Mesenchymal stem cell (in vitro differentiated cells and primary cell): Measurements from ENCODE around the gene PGAP6.
"Not testable (repeated sequence)": the region's sequence is repeated elsewhere in the genome, so short reads cannot be mapped to it uniquely, and the experiment has no call there.

Experiments
- DNase-seq: peaks from one replicate; pipeline ENCODE4 v3.0.0-alpha.2; 2013
- H2AFZ ChIP-seq: one replicate; pipeline ENCODE4 v1.6.1; 2013; ENCODE audit warnings: low read depth, mild to moderate bottlenecking, control low read depth, inconsistent platforms, low read length, moderate library complexity
- H2AK5ac ChIP-seq: 2 replicates; pipeline ENCODE4 v1.6.1; 2013; ENCODE audit warnings: low read length, moderate library complexity, mild to moderate bottlenecking, inconsistent platforms; ENCODE audit not compliant: severe bottlenecking
- H2BK120ac ChIP-seq: one replicate; pipeline ENCODE4 v1.6.1; 2013; ENCODE audit warnings: low read depth, mild to moderate bottlenecking, inconsistent platforms, low read length, moderate library complexity
- H2BK12ac ChIP-seq, 2 experiments: one replicate each; pipeline ENCODE4 v1.6.1; 2013; ENCODE audit warnings: inconsistent platforms in 2 of 2, low read length in 2 of 2, mild to moderate bottlenecking in 2 of 2, moderate library complexity in 2 of 2, control low read depth in 1 of 2
- H2BK15ac ChIP-seq: one replicate; pipeline ENCODE4 v1.6.1; 2013; ENCODE audit warnings: mild to moderate bottlenecking, low read depth, inconsistent platforms; ENCODE audit not compliant: poor library complexity, severe bottlenecking
- H2BK5ac ChIP-seq: 2 replicates; pipeline ENCODE4 v1.6.1; 2013; ENCODE audit warnings: low read depth, mild to moderate bottlenecking, low read length, control low read depth, inconsistent platforms; ENCODE audit not compliant: poor library complexity, severe bottlenecking
- H3K14ac ChIP-seq, 2 experiments: one replicate each; pipeline ENCODE4 v1.6.1; 2013; ENCODE audit warnings: inconsistent platforms in 2 of 2, low read length in 2 of 2, control low read depth in 1 of 2, mild to moderate bottlenecking in 1 of 2, moderate library complexity in 1 of 2
- H3K18ac ChIP-seq, 2 experiments: one replicate each; pipeline ENCODE4 v1.6.1; 2013; ENCODE audit warnings: inconsistent platforms in 2 of 2, low read length in 2 of 2, control low read depth in 1 of 2, low read depth in 1 of 2, mild to moderate bottlenecking in 1 of 2
- H3K23ac ChIP-seq, 2 experiments: one replicate each; pipeline ENCODE4 v1.6.1; 2013; ENCODE audit warnings: inconsistent platforms in 2 of 2, low read length in 2 of 2, mild to moderate bottlenecking in 2 of 2, moderate library complexity in 2 of 2, control low read depth in 1 of 2
- H3K27ac ChIP-seq: 2 replicates; pipeline ENCODE4 v1.5.1; 2013; ENCODE audit warnings: mild to moderate bottlenecking, moderate library complexity, low read length, control low read depth, inconsistent platforms; ENCODE audit not compliant: poor library complexity, severe bottlenecking
- H3K27me3 ChIP-seq, 2 experiments: 2 replicates each; pipeline versions ENCODE4 v1.6.1 to v1.7.0; 2013; ENCODE audit warnings: low read length in 2 of 2, mild to moderate bottlenecking in 2 of 2, moderate library complexity in 2 of 2, control low read depth in 1 of 2, inconsistent platforms in 1 of 2; ENCODE audit not compliant: control insufficient read depth in 1 of 2, insufficient read depth in 1 of 2
- H3K36me3 ChIP-seq, 2 experiments: 2 replicates each; pipeline versions ENCODE4 v1.6.1 to v1.7.0; 2013; ENCODE audit warnings: low read length in 2 of 2, control low read depth in 1 of 2, inconsistent platforms in 1 of 2, low read depth in 1 of 2, mild to moderate bottlenecking in 1 of 2; ENCODE audit not compliant: insufficient read depth in 2 of 2, control insufficient read depth in 1 of 2
- H3K4ac ChIP-seq, 2 experiments: one replicate each; pipeline ENCODE4 v1.6.1; 2013; ENCODE audit warnings: inconsistent platforms in 2 of 2, low read length in 2 of 2, mild to moderate bottlenecking in 2 of 2, moderate library complexity in 2 of 2, control low read depth in 1 of 2, low read depth in 1 of 2
- H3K4me1 ChIP-seq: 2 replicates; pipeline ENCODE4 v1.6.1; 2013; ENCODE audit warnings: low read depth, low read length, control low read depth; ENCODE audit not compliant: control insufficient read depth, insufficient read depth
- H3K4me2 ChIP-seq: 2 replicates; pipeline ENCODE4 v1.6.1; 2013; ENCODE audit warnings: low read length, mild to moderate bottlenecking, inconsistent platforms; ENCODE audit not compliant: poor library complexity, severe bottlenecking
- H3K4me3 ChIP-seq, 2 experiments: 2 replicates each; pipeline versions ENCODE4 v1.5.1 to v1.7.0; 2013; ENCODE audit warnings: low read length in 2 of 2, mild to moderate bottlenecking in 2 of 2, control low read depth in 1 of 2, low read depth in 1 of 2; ENCODE audit not compliant: insufficient read depth in 1 of 2
- H3K79me1 ChIP-seq: replicated peaks from 2 replicates; pipeline ENCODE4 v1.6.1; 2013; ENCODE audit warnings: mild to moderate bottlenecking, control low read depth, low read length, inconsistent platforms; ENCODE audit not compliant: poor library complexity, severe bottlenecking
- H3K9ac ChIP-seq: 2 replicates; pipeline ENCODE4 v1.7.0; 2013; ENCODE audit warnings: mild to moderate bottlenecking, low read length, moderate library complexity
- H3K9me3 ChIP-seq: 2 replicates; pipeline ENCODE4 v1.7.0; 2013; ENCODE audit warnings: mild to moderate bottlenecking, low read length; ENCODE audit not compliant: control insufficient read depth
- H4K8ac ChIP-seq: one replicate; pipeline ENCODE4 v1.6.1; 2013; ENCODE audit warnings: inconsistent platforms, mild to moderate bottlenecking, low read length, moderate library complexity
- H4K91ac ChIP-seq: one replicate; pipeline ENCODE4 v1.6.1; 2013; ENCODE audit warnings: mild to moderate bottlenecking, low read length, inconsistent platforms
- WGBS: methylation state at CpG from one replicate; pipeline ENCODE4 v1.1.7; 2013; ENCODE audit warnings: mixed read lengths; 5-methylcytosine and 5-hydroxymethylcytosine counted together

Gene PGAP6

DNA sequence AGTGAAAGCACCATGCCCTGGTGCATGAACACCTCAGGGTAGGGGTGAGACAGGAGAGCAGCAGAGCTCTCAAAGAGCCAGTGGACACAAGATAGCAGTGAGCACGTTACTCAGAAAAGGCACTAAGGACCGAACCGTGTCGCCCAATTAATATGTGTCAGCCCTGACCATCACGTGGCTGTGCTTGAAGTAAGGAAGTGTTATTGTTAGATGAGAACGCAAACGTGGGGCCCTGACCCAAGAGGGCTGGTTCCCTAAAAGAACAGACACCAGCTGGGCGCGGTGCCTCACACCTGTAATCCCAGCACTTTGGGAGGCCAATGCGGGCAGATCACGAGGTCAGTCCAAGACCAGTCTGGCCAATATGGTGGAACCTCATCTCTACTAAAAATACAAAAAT, 45.5 kb downstream of the PGAP6 start:
- H2BK12ac ChIP-seq, result no peak overlapping the region
- H3K79me1 ChIP-seq, result peaks cover 46% of the 10 kb centered on the region
- H4K91ac ChIP-seq, result peak overlapping the region; percentile 28
- no peak overlapping the region for H3K18ac ChIP-seq
- H4K8ac ChIP-seq, result no peak overlapping the region
- no peak overlapping the region for H3K23ac ChIP-seq
- no peak overlapping the region for H3K14ac ChIP-seq
- no peak overlapping the region for H3K4me2 ChIP-seq
- no peak overlapping the region for H2BK5ac ChIP-seq
- H2AFZ ChIP-seq, result no peak overlapping the region
- H3K4me3 ChIP-seq, result no peak overlapping the region
- no peak overlapping the region for H3K4ac ChIP-seq
- no peak overlapping the region for H3K27ac ChIP-seq
- H2BK15ac ChIP-seq, result no peak overlapping the region
- H3K9me3 ChIP-seq, result no peaks in the 10 kb centered on the region
- 99% methylated on average over 11 of the region's 11 CpGs for WGBS
- no peak overlapping the region for H2BK120ac ChIP-seq
- peaks cover 0 to 12% of the 10 kb centered on the region in 2 experiments for H3K36me3 ChIP-seq
- DNase-seq, result no peak
- H2AK5ac ChIP-seq, result no peak overlapping the region
- H3K4me1 ChIP-seq, result peaks cover 25% of the 10 kb centered on the region
- no peaks in the 10 kb centered on the region for H3K27me3 ChIP-seq
- H3K9ac ChIP-seq, result no peak overlapping the region

DNA sequence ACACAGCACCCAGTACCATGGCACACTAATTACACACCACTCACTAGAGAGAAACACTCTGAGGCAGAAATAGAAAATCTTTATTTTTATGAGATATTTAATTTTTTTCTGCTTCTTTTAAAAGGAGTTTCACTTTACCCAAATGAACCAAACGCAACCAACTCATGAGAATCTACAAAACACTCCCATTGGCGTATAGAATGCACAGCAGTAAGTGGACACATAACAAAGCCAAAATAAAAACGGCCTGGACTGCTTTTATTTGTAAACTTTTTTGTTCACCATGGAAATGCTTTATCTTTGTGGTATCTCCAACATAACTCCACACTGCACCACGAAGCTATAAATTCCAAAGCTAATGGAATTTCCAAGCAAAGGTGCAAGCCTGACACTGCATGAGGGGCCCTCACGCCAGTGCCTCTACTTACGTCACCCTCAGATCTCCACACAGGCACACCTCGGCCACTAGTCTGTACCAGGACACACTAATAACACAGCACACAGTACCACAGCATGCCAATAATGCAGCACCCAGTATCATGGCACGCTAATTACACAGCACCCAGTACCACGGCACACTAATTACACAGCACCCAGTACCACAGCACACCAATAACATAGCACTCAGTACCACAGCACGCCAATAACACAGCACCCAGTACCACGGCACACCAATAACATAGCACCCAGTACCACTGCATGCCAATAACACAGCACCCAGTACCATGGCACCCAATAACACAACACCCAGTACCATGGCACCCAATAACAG, 46.7 kb downstream of the PGAP6 start:
- WGBS, result 82% methylated on average over 10 of the region's 11 CpGs
- peak overlapping the region in 1 of 2 experiments; percentile 61 for H3K18ac ChIP-seq
- peak overlapping the region; percentile 59 to 85 for H2BK12ac ChIP-seq
- not testable (repeated sequence) for H2BK5ac ChIP-seq, H2BK15ac ChIP-seq, H3K9me3 ChIP-seq, H2AK5ac ChIP-seq, H3K27ac ChIP-seq, H3K27me3 ChIP-seq, H3K4me2 ChIP-seq, H2AFZ ChIP-seq, H3K36me3 ChIP-seq, H2BK120ac ChIP-seq, H3K9ac ChIP-seq, H3K4me3 ChIP-seq
- H3K4me1 ChIP-seq, result peaks cover 16% of the 10 kb centered on the region
- peak overlapping the region in 1 of 2 experiments; percentile 52 for H3K23ac ChIP-seq
- peak overlapping the region; percentile 52 for H4K91ac ChIP-seq
- peak overlapping the region in 1 of 2 experiments; percentile 68 for H3K14ac ChIP-seq
- DNase-seq, result peak; percentile 82
- peak overlapping the region in 1 of 2 experiments; percentile 9 for H3K4ac ChIP-seq
- H3K79me1 ChIP-seq, result peaks cover 43% of the 10 kb centered on the region
- peak overlapping the region; percentile 78 for H4K8ac ChIP-seq

DNA sequence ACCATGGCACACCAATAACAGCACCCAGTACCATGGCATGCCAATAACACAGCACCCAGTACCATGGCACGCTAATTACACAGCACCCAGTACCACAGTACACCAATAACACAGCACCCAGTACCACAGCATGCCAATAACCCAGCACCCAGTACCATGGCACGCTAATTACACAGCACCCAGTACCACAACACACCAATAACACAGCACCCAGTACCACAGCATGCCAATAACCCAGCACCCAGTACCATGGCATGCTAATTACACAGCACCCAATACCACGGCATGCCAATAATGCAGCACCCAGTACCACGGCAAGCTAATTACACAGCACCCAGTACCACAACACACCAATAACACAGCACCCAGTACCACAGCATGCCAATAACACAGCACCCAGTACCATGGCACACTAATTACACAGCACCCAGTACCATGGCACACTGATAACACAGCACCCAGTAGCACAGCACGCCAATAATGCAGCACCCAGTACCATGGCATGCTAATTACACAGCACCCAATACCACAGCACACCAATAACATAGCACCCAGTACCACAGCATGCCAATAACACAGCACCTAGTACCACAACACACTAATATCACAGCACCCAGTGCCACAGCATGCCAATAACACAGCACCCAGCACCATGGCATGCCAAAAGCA, 47.5 kb downstream of the PGAP6 start:
- H3K4ac ChIP-seq, H2AFZ ChIP-seq, H3K36me3 ChIP-seq, H3K27ac ChIP-seq, H2BK5ac ChIP-seq, H3K27me3 ChIP-seq, H2AK5ac ChIP-seq, DNase-seq, H3K9ac ChIP-seq, H2BK12ac ChIP-seq, H2BK120ac ChIP-seq, H3K9me3 ChIP-seq, H3K4me3 ChIP-seq, H3K4me2 ChIP-seq: not testable (repeated sequence)
- Histone ChIP-seq H4K91ac (peak overlapping the region; percentile 56), H2BK15ac (peak overlapping the region; percentile 40), H3K79me1 (peaks cover 41% of the 10 kb centered on the region), H3K14ac (peak overlapping the region in 1 of 2 experiments; percentile 50), H3K23ac (peak overlapping the region in 1 of 2 experiments; percentile 0), H3K18ac (peak overlapping the region in 1 of 2 experiments; percentile 44), H3K4me1 (peaks cover 12% of the 10 kb centered on the region), H4K8ac (peak overlapping the region; percentile 75)
- 97% methylated on average over 5 of the region's 5 CpGs for WGBS

DNA sequence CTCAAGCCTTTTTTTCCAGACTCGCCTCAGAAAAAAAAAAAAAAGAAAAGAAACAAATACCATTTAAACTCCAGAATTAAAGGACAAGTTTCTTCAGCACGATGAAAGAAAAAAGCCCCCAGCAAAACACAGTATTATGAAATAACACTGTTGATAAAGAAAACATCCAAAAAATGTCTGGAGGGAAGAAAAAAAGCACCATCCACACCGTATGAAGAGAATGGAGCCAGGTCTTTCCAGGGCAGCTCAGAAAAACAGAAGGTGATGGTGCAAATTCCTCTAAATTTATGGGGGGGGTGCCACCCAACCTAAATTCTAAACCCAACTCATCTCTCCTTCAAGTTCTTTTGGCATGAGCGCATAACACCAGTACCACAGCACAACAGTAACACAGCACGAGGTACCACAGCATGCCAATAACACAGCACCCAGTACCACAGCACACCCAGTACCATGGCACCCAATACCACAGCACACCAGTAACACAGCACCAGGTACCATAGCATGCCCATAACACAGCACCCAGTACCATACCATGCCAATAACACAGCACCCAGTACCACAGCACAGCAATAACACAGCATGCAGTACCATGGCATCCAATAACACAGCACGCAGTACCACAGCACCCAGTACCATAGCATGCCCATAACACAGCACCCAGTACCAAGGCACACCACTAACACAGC, 48.2 kb downstream of the PGAP6 start:
- H2AK5ac ChIP-seq, result no peak overlapping the region
- WGBS, result 92% methylated on average over 5 of the region's 6 CpGs
- H3K27ac ChIP-seq, result no peak overlapping the region
- H3K4me2 ChIP-seq, result no peak overlapping the region
- no peak overlapping the region for H2BK120ac ChIP-seq
- H3K14ac ChIP-seq, result peak overlapping the region in 1 of 2 experiments; percentile 50
- no peak for DNase-seq
- H4K91ac ChIP-seq, result peak overlapping the region; percentile 93
- peaks cover 15% of the 10 kb centered on the region for H3K4me1 ChIP-seq
- no peaks in the 10 kb centered on the region for H3K9me3 ChIP-seq
- no peak overlapping the region for H3K4me3 ChIP-seq
- peaks cover 0 to 2% of the 10 kb centered on the region in 2 experiments for H3K36me3 ChIP-seq
- H4K8ac ChIP-seq, result no peak overlapping the region
- H3K79me1 ChIP-seq, result peaks cover 38% of the 10 kb centered on the region
- no peak overlapping the region for H3K23ac ChIP-seq
- no peak overlapping the region for H2AFZ ChIP-seq
- H2BK15ac ChIP-seq, result peak overlapping the region; percentile 15
- H2BK5ac ChIP-seq, result no peak overlapping the region
- H2BK12ac ChIP-seq, result peak overlapping the region in 1 of 2 experiments; percentile 29
- peak overlapping the region in 1 of 2 experiments; percentile 44 for H3K18ac ChIP-seq
- H3K4ac ChIP-seq, result peak overlapping the region in 1 of 2 experiments; percentile 7
- H3K9ac ChIP-seq, result no peak overlapping the region
- no peaks in the 10 kb centered on the region for H3K27me3 ChIP-seq
